Stimulated activated CD8-positive, alpha-beta memory T cell treated with anti-CD3 and anti-CD28 coated beads, Interleukin-7, amount 100 ng/mL, for 48 hours (primary cell): ENCODE data around the gene EFHC2.

ENCODE experiments used
- DNase-seq, 2 donors: peaks; one replicate each; pipeline ENCODE4 v3.0.0-alpha.2; 2020; ENCODE audit warnings: low read depth in 1 of 2; ENCODE audit errors: extremely low read depth in 1 of 2

EFHC2 gene

GRCh38 chrX:44157283-44157682 lies 186.2 kb downstream of the EFHC2 start:
- no peak for DNase-seq

GRCh38 chrX:44156726-44157125 lies 186.7 kb downstream of the EFHC2 start:
- DNase-seq: no peak

- DNase-seq: no peak
Observed at GRCh38 chrX:44155126-44155525, 188.3 kb downstream of the EFHC2 start.

GRCh38 chrX:44152852-44153251 lies 190.6 kb downstream of the EFHC2 start:
- no peak for DNase-seq

- no peak for DNase-seq
Observed at GRCh38 chrX:44147130-44147529, 196.3 kb downstream of the EFHC2 start.

GRCh38 chrX:44144177-44144945 lies 199.1 kb downstream of the EFHC2 start:
- no peak for DNase-seq

GRCh38 chrX:44143061-44143602 lies 200.3 kb downstream of the EFHC2 start:
- no peak for DNase-seq

- DNase-seq: no peak
Observed at GRCh38 chrX:44130189-44130588, 213.3 kb downstream of the EFHC2 start.

GRCh38 chrX:44113337-44113736 lies 230.1 kb downstream of the EFHC2 start:
- no peak for DNase-seq

- no peak for DNase-seq
Observed at GRCh38 chrX:44106864-44107263, 236.6 kb downstream of the EFHC2 start.

GRCh38 chrX:44105228-44105913 lies 238.1 kb downstream of the EFHC2 start:
- no peak for DNase-seq

- DNase-seq: no peak
Observed at GRCh38 chrX:44104699-44105098, 238.8 kb downstream of the EFHC2 start.

- no peak for DNase-seq
Observed at GRCh38 chrX:44101281-44101680, 242.2 kb downstream of the EFHC2 start.

- no peak for DNase-seq
Observed at GRCh38 chrX:44099366-44099765, 244.1 kb downstream of the EFHC2 start.
